HepG2 (cell line): ENCODE data around the gene KLF3.

Source experiments
- BHLHE40 ChIP-seq: IDR thresholded peaks from 2 replicates; pipeline ENCODE4 v1.6.1; 2011; ENCODE audit warnings: low read length, improper control_type of control experiment
- CTCF ChIP-seq: sonication (generic); formaldehyde crosslinking; IDR thresholded peaks from 2 replicates; pipeline ENCODE4 v1.5.0; 2020; ENCODE audit warnings: mild to moderate bottlenecking, missing genetic modification reagents, moderate library complexity
- HNRNPUL1 ChIP-seq: fragments of 200-400 bp; formaldehyde crosslinking; IDR thresholded peaks from 2 replicates; pipeline ENCODE4 v1.6.1; 2017; ENCODE audit warnings: low read depth, mild to moderate bottlenecking, low read length, moderate library complexity
- MTA3 ChIP-seq: sonication (generic); formaldehyde crosslinking; IDR thresholded peaks from 2 replicates; pipeline ENCODE4 v1.4.0; 2020; ENCODE audit warnings: missing genetic modification reagents
- REXO4 ChIP-seq: sonication (generic); formaldehyde crosslinking; IDR thresholded peaks from 2 replicates; pipeline ENCODE4 v1.8.0; 2022; ENCODE audit warnings: missing genetic modification reagents, mild to moderate bottlenecking, borderline replicate concordance
- TCF7 ChIP-seq: sonication (generic); IDR thresholded peaks from 2 replicates; pipeline ENCODE4 v1.6.1; 2016; ENCODE audit warnings: antibody characterized with exemption, low read depth
- THAP11 ChIP-seq: IDR thresholded peaks from 2 replicates; pipeline ENCODE4 v1.6.1; 2016; ENCODE audit warnings: missing biosample characterization, missing genetic modification reagents
- ZNF121 ChIP-seq: sonication (generic); formaldehyde crosslinking; IDR thresholded peaks from 2 replicates; pipeline ENCODE4 v1.5.0; 2020; ENCODE audit warnings: mild to moderate bottlenecking, missing genetic modification reagents
- ZNF138 ChIP-seq: sonication (generic); formaldehyde crosslinking; IDR thresholded peaks from 2 replicates; pipeline ENCODE4 v1.5.0; 2020; ENCODE audit warnings: mild to moderate bottlenecking, low read depth, missing genetic modification reagents
- ZNF34 ChIP-seq: sonication (generic); formaldehyde crosslinking; IDR thresholded peaks from 2 replicates; pipeline ENCODE4 v1.4.0; 2020; ENCODE audit warnings: mild to moderate bottlenecking, missing genetic modification reagents, borderline replicate concordance
- ZNF788 ChIP-seq: sonication (generic); formaldehyde crosslinking; IDR thresholded peaks from 2 replicates; pipeline ENCODE4 v1.5.0; 2020; ENCODE audit warnings: mild to moderate bottlenecking, missing genetic modification reagents, borderline replicate concordance

DNA sequence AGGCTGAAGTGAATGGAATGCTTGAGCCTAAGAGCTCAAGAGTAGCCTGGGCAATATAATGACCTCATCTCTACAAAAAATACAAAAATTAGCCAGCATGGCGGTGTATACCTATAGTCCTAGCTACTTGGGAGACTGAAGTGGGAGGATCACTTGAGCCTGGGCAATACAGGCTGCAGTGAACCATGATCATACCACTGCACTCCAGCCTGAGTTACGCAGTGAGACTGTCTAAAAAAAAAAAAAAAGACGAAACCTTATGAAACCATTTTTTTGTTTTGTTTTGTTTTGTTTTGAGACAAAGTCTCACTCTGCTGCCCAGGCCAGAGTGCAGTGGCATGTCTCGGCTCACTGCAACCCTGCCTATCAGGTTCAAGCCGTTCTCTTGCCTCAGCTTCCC, 81.9 kb downstream of the KLF3 start:
- TF ChIP-seq TCF7 (no peak), REXO4 (CRISPR knock-in tag) (no peak), ZNF34 (CRISPR knock-in tag) (no peak), MTA3 (CRISPR knock-in tag) (no peak), HNRNPUL1 (no peak), THAP11 (CRISPR knock-in tag) (no peak), BHLHE40 (no peak), CTCF (CRISPR knock-in tag) (no peak), ZNF138 (CRISPR knock-in tag) (no peak), ZNF121 (CRISPR knock-in tag) (no peak), ZNF788 (CRISPR knock-in tag) (no peak)
